ENCODE results near the gene MYL9. TPM values are rescaled to one million over a fixed set of nuclear protein-coding genes. Genes with fewer than 3 reads are reported as not detected.

MYL9 gene
- total and polyA plus RNA-seq, 7 experiments from 2014 or later = 0.29 to 2.4 (median 0.29) TPM; not detected in 4

DNA sequence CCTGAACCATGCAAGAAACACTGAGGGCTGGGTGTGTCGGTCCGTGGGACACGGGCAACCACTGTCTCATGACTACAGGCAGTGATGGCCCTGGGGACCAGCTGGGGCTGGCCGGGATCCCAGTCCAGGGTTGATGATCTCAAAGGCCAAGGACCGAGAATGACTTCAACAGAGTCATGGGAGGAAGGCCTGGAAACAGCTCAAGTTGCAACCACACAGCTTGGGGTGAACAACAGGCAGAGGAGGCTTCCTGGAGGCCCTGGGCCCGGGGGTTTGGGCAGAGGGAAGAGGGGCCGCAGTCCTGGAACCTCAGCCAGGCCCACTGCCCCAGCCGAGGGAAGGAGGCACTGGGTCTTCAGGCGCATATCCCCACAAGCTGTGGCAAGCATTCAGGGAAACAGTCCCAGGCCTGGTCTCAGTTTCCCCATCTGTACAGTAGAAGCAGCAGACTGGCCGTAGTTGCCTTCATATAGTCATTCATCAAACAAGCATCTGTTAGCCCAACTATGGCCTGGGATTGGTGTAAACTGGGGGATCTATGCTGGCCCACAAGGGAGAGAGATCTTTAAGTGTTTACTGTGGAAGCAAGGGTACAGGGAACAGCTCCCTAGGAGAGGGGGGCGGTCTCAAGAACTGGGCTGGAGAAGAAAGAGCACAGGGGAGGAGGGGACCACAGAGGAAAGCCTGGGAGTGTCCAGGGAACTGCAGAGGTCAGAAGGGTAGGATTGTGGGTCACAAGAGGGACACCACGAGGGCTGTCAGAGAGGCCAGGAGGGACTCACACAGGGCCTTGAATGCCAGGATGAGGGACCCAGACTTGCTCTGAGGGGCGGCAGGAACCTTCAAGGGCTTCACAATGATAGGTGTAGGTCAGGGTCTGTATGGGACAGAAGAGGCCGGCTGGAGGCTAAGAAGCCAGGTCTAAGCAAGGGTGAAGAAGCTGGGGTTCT lies 2.1 kb downstream of the MYL9 start:
- Histone ChIP-seq H3K36me3 (ENCODE audit: control insufficient read depth in 2 of 3, insufficient read depth in 3 of 3, low read length in 3 of 3) (no peaks in the 10 kb centered on the region), H3K9me3 (ENCODE audit: control insufficient read depth in 2 of 3, low read length in 3 of 3) (no peaks in the 10 kb centered on the region), H3K27me3 (ENCODE audit: control insufficient read depth in 2 of 2, insufficient read depth in 2 of 2, low read length in 2 of 2) (no peaks in the 10 kb centered on the region), H3K27ac (ENCODE audit: low read depth, low read length) (no peak overlapping the region), H3K4me1 (ENCODE audit: control insufficient read depth in 2 of 2, insufficient read depth in 2 of 2, low read length in 2 of 2) (no peaks in the 10 kb centered on the region), H3K4me3 (ENCODE audit: low read length) (no peak overlapping the region)
- Mint-ChIP-seq H3K27ac (peak overlapping the region in 2 of 9 donors; percentile 13 to 57), H3K4me1 (peaks cover 0 to 3% (median 0%) of the 10 kb centered on the region in 7 donors), H3K27me3 (peaks cover 0 to 6% (median 0%) of the 10 kb centered on the region in 5 donors), H3K36me3 (no peaks in the 10 kb centered on the region), H3K4me3 (no peak overlapping the region), H3K9me3 (no peaks in the 10 kb centered on the region)
- CTCF ChIA-PET = interaction anchor here (0.6 kb wide), 1 partner anchor 632 kb away, joined by 6 read pairs; no protein-coding TSS in a partner anchor
- intact Hi-C loops (cut with micrococcal nuclease) = no loop called here
- no peak for ATAC-seq
- POLR2A ChIA-PET = no interaction called here
- DNase-seq = no peak

DNA sequence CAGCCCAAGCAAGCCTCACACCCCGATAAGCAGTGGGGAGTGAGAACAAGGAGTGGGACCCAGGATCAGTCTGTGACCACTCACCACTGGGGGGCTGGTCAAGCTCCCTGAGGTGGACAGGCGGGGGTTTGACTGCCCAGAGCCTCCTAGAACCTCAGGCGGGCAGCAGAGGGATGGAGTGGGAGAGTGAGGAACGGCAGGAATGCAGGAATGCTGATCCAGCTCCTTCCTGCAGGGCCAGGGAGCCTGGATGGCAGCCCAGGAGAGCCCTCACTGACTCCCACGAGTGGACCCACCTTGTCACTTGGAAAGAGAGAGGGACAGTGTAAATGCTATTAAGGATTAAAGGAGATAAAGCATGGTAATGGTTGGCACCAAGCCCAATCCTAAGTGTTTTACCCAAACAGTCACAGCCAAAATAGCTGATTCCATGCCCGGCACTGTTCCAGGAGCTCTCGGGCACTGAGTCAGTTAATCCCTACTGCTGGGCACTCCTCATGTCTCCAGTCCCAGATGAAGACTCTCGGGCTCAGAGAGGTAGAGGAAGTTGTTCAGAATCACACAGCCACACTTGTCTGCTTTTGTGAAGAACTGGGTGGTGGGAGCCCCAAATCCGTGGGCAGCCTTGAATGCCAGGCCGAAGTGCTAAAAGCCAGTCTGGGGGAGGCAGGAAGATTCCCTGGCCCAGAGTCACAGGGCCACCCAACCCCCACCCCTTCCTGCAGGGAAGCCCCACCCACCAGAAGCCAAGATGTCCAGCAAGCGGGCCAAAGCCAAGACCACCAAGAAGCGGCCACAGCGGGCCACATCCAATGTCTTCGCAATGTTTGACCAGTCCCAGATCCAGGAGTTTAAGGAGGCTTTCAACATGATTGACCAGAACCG lies 3.1 kb downstream of the MYL9 start:
- H3K36me3 ChIP-seq (ENCODE audit: control insufficient read depth in 2 of 3, insufficient read depth in 3 of 3, low read length in 3 of 3) = no peaks in the 10 kb centered on the region
- no peaks in the 10 kb centered on the region for H3K4me1 ChIP-seq (ENCODE audit: control insufficient read depth in 2 of 2, insufficient read depth in 2 of 2, low read length in 2 of 2)
- Mint-ChIP-seq H3K9me3 (no peaks in the 10 kb centered on the region), H3K4me1 (peaks cover 0 to 3% (median 0%) of the 10 kb centered on the region in 7 donors), H3K27ac (no peak overlapping the region), H3K27me3 (peaks cover 0 to 6% (median 0%) of the 10 kb centered on the region in 5 donors), H3K36me3 (no peaks in the 10 kb centered on the region), H3K4me3 (no peak overlapping the region)
- intact Hi-C loops (cut with micrococcal nuclease) = no loop called here
- no peaks in the 10 kb centered on the region for H3K9me3 ChIP-seq (ENCODE audit: control insufficient read depth in 2 of 3, low read length in 3 of 3)
- H3K27ac ChIP-seq (ENCODE audit: low read depth, low read length) = no peak overlapping the region
- ATAC-seq (no peak), DNase-seq (no peak)
- POLR2A ChIA-PET = no interaction called here
- CTCF ChIA-PET = no interaction called here
- no peak overlapping the region for H3K4me3 ChIP-seq (ENCODE audit: low read length)
- no peaks in the 10 kb centered on the region for H3K27me3 ChIP-seq (ENCODE audit: control insufficient read depth in 2 of 2, insufficient read depth in 2 of 2, low read length in 2 of 2)

DNA sequence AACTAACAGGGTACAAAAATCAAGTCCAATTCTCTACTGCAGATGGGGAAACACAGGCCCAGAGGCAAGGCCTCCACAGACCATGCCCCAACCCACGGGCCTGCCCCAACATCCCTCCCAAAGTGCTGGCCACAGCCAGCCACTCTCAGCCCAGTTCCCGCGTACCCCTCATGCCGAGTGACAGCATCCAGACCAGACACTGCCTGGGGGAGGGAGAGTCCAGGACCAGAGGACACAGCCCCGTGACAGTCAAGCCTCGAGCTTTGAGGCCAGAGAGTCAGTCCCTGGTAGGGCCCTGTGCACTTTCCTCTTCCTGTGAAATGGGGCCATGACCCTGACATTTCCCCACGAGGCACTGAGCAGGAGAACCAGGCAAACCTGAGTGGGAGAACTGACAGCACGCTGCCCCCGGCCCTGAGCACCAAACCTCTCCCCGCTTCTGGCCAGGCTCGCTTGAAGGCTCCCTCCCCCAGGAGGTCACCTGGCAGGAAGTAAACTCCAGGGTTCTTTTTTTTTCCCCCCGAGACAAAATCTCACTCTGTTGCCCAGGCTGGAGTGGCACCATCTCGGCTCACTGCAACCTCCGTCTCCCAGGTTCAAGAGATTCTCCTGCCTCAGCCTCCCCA lies 4.9 kb downstream of the MYL9 start:
- Mint-ChIP-seq H3K27me3 (no peaks in the 10 kb centered on the region), H3K9me3 (no peaks in the 10 kb centered on the region), H3K4me3 (no peak overlapping the region), H3K36me3 (no peaks in the 10 kb centered on the region), H3K4me1 (no peaks in the 10 kb centered on the region), H3K27ac (peak overlapping the region in 2 of 9 donors; percentile 25 to 67)
- intact Hi-C loops (cut with micrococcal nuclease) = no loop called here
- POLR2A ChIA-PET = no interaction called here
- no peak overlapping the region for H3K27ac ChIP-seq (ENCODE audit: low read depth, low read length)
- no peaks in the 10 kb centered on the region for H3K4me1 ChIP-seq (ENCODE audit: control insufficient read depth in 2 of 2, insufficient read depth in 2 of 2, low read length in 2 of 2)
- no peaks in the 10 kb centered on the region for H3K9me3 ChIP-seq (ENCODE audit: control insufficient read depth in 2 of 3, low read length in 3 of 3)
- H3K36me3 ChIP-seq (ENCODE audit: control insufficient read depth in 2 of 3, insufficient read depth in 3 of 3, low read length in 3 of 3) = no peaks in the 10 kb centered on the region
- ATAC-seq (no peak), DNase-seq (no peak)
- H3K27me3 ChIP-seq (ENCODE audit: control insufficient read depth in 2 of 2, insufficient read depth in 2 of 2, low read length in 2 of 2) = no peaks in the 10 kb centered on the region
- CTCF ChIA-PET = no interaction called here
- H3K4me3 ChIP-seq (ENCODE audit: low read length) = no peak overlapping the region

DNA sequence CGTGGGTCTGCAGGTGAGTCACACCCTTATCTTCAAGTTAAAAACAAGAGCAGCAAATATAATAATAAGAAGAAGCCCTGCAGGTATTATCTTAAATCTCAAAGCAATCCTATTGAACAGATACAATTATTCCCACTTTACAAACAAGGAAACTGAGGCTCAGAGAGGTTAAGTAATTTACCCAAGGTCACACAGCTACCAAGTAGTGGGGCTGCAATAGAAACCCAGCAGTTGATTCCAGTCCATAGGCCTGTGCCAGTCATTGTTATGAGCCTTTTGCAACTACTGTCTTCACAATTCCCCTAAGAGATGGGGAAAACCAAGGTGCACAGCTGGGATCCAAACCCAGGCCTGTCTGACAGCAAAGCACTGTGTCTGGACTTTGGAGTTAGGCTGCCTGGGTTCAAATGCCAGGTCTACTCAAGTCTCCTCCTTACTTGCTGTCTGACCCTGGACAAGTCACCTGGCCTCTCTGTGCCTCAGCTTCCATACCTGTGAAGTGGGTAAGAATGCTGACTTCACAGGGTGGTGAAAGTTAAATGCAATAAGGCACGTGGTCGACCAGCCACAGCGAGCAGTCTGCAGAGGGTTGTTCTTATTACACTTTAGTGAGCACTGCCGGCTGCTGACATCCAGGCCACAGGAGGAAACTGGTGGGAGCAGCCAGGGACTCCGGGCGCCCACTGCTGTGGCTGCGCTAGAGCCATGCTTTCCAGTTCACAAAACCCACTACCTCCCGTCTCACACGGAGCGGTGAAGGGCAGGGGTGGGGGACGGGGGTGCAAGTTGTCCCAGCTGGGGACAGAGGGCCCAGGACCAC lies 6.1 kb downstream of the MYL9 start:
- ATAC-seq (no peak), DNase-seq (no peak)
- Histone ChIP-seq H3K36me3 (ENCODE audit: control insufficient read depth in 2 of 3, insufficient read depth in 3 of 3, low read length in 3 of 3) (no peaks in the 10 kb centered on the region), H3K27me3 (ENCODE audit: control insufficient read depth in 2 of 2, insufficient read depth in 2 of 2, low read length in 2 of 2) (no peaks in the 10 kb centered on the region), H3K4me1 (ENCODE audit: control insufficient read depth in 2 of 2, insufficient read depth in 2 of 2, low read length in 2 of 2) (no peaks in the 10 kb centered on the region), H3K4me3 (ENCODE audit: low read length) (no peak overlapping the region), H3K9me3 (ENCODE audit: control insufficient read depth in 2 of 3, low read length in 3 of 3) (no peaks in the 10 kb centered on the region), H3K27ac (ENCODE audit: low read depth, low read length) (no peak overlapping the region)
- CTCF ChIA-PET = no interaction called here
- Mint-ChIP-seq H3K27ac (no peak overlapping the region), H3K4me1 (no peaks in the 10 kb centered on the region), H3K9me3 (no peaks in the 10 kb centered on the region), H3K36me3 (no peaks in the 10 kb centered on the region), H3K27me3 (no peaks in the 10 kb centered on the region), H3K4me3 (no peak overlapping the region)
- intact Hi-C loops (cut with micrococcal nuclease) = no loop called here
- POLR2A ChIA-PET = no interaction called here

DNA sequence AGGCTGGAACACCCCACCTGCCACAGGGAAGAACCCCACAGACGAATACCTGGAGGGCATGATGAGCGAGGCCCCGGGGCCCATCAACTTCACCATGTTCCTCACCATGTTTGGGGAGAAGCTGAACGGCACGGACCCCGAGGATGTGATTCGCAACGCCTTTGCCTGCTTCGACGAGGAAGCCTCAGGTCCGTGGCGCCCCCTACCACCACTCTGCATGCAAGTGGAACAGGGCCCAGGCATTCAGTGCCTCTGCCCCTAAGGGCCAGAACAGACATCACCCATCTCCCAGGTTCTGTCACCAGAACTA lies 6.6 kb downstream of the MYL9 start:
- H3K36me3 ChIP-seq (ENCODE audit: control insufficient read depth in 2 of 3, insufficient read depth in 3 of 3, low read length in 3 of 3) = no peaks in the 10 kb centered on the region
- no peak overlapping the region for H3K4me3 ChIP-seq (ENCODE audit: low read length)
- no peaks in the 10 kb centered on the region for H3K9me3 ChIP-seq (ENCODE audit: control insufficient read depth in 2 of 3, low read length in 3 of 3)
- no peaks in the 10 kb centered on the region for H3K4me1 ChIP-seq (ENCODE audit: control insufficient read depth in 2 of 2, insufficient read depth in 2 of 2, low read length in 2 of 2)
- Mint-ChIP-seq H3K4me3 (no peak overlapping the region), H3K27me3 (no peaks in the 10 kb centered on the region), H3K27ac (no peak overlapping the region), H3K36me3 (no peaks in the 10 kb centered on the region), H3K9me3 (no peaks in the 10 kb centered on the region), H3K4me1 (no peaks in the 10 kb centered on the region)
- intact Hi-C loops (cut with micrococcal nuclease) = no loop called here
- CTCF ChIA-PET = interaction anchor here (0.8 kb wide), 1 partner anchor 57 kb away, joined by 3 read pairs; no protein-coding TSS in a partner anchor
- peak in 1 of 9 donors; percentile 2 for DNase-seq
- H3K27me3 ChIP-seq (ENCODE audit: control insufficient read depth in 2 of 2, insufficient read depth in 2 of 2, low read length in 2 of 2) = no peaks in the 10 kb centered on the region
- POLR2A ChIA-PET = no interaction called here
- ATAC-seq = no peak
- no peak overlapping the region for H3K27ac ChIP-seq (ENCODE audit: low read depth, low read length)

All from naive thymus-derived CD4-positive, alpha-beta T cell (primary cell).